22Rv1 (cell line): ENCODE measurements around the gene KASH5.

Source experiments
- H3K27ac ChIP-seq: fragments of 450-650 bp; 2 replicates; pipeline ENCODE4 v1.5.1; 2017
- ZFX ChIP-seq: fragments of 450-650 bp; IDR thresholded peaks from 2 replicates; pipeline ENCODE4 v1.6.1; 2017; ENCODE audit warnings: antibody characterized with exemption, borderline replicate concordance
- TF ChIP-seq, protein P1 (sequence below): fragments of 450-650 bp; IDR thresholded peaks from 2 replicates; pipeline ENCODE4 v1.5.1; 2017; ENCODE audit warnings: mild to moderate bottlenecking

The KASH5 gene

DNA sequence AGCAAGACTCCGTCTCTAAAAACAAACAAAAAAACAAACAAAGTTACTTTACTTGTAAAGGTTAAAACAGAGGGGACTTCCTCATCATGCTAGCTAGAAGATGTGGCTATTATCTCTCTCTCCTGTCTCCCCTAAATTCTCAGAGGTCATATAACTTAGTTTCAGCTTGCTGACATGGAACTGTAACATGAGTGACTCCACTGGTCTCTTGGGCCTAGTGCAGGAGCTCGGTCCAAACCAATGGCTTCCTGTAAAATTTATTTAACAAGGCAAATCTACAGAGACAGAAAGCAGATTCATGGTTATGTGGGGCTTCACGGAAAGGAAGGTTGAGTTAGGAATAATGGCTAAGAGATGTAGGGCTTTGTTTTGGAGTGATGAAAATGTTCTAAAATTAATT lies 9.5 kb upstream of the KASH5 start:
- TF ChIP-seq, protein P1, sequence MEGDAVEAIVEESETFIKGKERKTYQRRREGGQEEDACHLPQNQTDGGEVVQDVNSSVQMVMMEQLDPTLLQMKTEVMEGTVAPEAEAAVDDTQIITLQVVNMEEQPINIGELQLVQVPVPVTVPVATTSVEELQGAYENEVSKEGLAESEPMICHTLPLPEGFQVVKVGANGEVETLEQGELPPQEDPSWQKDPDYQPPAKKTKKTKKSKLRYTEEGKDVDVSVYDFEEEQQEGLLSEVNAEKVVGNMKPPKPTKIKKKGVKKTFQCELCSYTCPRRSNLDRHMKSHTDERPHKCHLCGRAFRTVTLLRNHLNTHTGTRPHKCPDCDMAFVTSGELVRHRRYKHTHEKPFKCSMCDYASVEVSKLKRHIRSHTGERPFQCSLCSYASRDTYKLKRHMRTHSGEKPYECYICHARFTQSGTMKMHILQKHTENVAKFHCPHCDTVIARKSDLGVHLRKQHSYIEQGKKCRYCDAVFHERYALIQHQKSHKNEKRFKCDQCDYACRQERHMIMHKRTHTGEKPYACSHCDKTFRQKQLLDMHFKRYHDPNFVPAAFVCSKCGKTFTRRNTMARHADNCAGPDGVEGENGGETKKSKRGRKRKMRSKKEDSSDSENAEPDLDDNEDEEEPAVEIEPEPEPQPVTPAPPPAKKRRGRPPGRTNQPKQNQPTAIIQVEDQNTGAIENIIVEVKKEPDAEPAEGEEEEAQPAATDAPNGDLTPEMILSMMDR, result no peak
- TF ChIP-seq ZFX, result no peak
- H3K27ac ChIP-seq, result no peak overlapping the region

DNA sequence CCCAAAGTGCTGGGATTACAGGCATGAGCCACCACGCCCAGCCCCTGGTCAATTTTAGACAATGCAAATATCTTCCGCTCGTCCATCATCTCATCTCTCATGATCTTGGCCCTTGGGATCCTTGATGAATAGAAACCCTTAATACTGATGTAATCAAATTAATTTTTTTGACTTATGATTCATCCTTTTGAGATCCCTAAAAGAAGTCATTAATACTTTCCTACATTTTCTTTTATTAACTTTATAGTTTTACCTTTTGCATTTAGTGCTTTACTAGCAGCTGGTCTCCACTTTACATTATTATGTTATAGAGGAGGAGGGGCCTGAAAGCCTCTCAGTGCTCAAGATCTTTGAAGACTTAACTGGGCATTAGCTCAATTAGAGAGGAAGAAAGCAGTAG lies 7.7 kb upstream of the KASH5 start:
- TF ChIP-seq ZFX, result no peak
- TF ChIP-seq, protein P1, result no peak

DNA sequence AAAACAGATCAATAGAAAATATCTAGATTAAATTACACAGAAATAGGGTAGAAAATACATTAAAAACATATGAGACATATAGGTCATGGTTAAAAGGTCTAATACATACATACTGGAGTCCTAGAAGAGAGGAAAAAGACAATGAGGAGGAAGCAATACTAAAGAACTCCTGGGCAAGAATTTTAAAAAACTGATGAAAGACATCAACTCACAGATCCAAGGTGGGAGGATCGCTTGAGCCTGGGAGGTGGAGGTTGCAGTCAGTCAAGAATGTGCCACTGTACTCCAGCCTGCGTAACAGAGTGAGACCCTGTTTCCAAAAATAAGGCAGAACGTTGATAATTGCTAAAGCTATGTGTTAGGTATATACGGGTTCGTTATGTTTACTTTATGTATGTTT lies 5.4 kb upstream of the KASH5 start:
- no peak overlapping the region for H3K27ac ChIP-seq
- TF ChIP-seq, protein P1, result no peak
- no peak for TF ChIP-seq ZFX

More for the DNA sequence above, 7.7 kb upstream of the KASH5 start:
- no peak overlapping the region for H3K27ac ChIP-seq

DNA sequence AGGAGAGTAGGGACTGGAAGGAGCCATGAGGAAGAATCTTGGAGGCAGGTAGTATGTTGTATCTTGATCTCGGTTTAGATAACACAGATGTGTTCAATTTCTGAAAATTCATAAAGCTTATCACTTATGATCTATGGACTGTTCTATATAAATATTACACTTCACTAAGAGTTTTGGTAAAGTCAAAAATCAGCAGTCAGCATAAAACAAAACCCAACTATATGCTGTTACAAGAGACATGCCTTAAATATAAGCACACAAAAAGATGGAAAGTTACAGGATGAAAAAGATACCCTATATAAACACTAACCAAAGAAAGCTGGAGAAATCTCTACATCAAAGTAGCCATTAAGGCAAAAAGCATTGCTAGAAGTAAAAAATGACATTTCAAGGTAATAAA lies 4.5 kb upstream of the KASH5 start:
- TF ChIP-seq ZFX, result no peak
- TF ChIP-seq, protein P1, result no peak

DNA sequence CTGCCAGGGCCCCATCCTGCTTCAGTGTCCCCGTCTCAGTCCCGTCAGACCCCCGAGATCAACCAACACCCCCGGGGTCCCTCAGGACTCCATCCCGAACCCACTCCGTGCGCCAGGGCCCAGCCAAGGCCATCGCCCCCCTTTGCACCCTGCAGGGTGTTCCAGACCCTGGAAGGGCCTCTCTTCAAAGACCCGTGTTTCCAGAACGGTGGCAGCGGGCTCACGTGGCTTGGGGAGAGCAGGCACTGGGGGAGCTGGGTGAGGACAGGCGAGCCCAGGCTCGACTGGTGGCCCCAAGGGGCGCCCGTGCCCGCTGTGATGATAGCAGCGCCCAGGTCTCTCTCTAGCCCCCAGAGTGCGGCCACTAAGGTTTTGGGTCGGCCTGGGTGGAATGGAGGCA lies 1.4 kb downstream of the KASH5 start:
- no peak overlapping the region for H3K27ac ChIP-seq

More for the DNA sequence above, 4.5 kb upstream of the KASH5 start:
- H3K27ac ChIP-seq, result no peak overlapping the region

DNA sequence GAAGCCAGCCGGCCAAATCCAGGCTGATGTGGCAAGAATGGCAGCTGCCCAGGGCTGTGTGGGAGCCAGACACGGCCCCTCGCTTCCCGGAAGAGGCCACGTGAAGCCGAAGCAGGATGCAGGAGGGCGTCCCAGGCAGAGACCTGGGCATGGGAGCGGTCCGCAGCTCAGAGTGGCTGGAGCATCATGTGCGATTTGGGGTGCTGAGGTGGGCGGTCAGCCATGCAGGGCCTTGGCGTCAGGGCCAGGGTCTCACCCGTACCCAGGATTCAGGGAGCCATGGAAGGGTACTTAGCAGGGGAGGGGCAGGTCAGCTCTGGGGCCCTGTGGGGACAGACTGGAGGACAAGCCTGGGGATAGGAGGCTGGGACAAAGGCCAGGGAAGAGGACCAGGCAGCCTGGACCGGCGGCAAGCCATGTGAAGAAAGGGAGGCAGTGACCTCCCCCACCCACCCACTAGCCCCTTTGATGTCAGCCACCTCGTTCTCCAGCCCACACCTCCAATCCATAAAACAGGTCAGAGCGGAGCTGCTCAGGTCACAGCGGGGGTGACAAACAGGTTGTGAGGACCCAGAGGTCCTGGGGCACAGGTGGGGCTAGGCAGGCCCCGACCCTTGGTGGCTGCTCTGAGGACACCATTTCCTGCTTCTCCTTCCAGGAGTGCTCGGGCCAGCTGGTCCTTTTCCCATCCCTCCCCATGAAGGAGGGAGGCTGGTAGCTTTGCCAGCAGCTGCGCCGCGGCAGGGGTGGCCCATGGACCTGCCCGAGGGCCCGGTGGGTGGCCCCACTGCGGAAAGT lies 2.3 kb downstream of the KASH5 start:
- TF ChIP-seq, protein P1, result no peak
- no peak for TF ChIP-seq ZFX
- H3K27ac ChIP-seq, result no peak overlapping the region

More for the DNA sequence above, 1.4 kb downstream of the KASH5 start:
- TF ChIP-seq ZFX, result no peak
- TF ChIP-seq, protein P1, result no peak

DNA sequence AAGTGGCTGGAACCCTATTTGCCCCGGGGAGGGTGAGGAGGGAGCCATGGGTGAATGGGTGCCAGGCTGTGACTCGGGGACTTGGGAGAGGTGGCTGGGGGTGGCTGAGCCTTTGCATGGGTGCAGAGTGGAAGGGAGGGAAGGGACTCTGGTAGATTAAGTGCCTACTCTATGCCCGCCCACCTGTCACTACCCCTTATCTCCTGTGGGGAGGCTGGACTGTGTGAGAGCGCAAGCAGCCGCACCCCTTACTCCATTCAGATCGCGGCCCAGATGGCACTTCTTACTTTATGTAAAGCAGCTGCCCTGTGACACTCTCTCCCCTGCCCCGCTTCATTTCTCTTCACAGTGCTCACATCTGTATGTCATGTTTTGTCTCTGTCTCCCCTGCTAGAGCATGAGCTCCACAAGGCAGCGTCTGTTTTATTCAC lies 2.9 kb downstream of the KASH5 start:
- TF ChIP-seq ZFX, result no peak
- TF ChIP-seq, protein P1, result no peak
- peak overlapping the region; percentile 35; the same call in 1 of the 2 replicates for H3K27ac ChIP-seq
